B cell (primary cell): ENCODE results near the gene CTDNEP1. TPM values are rescaled to one million over a fixed set of nuclear protein-coding genes. Genes with fewer than 3 reads are reported as not detected.
"Not testable (repeated sequence)": the region's sequence is repeated elsewhere in the genome, so short reads cannot be mapped to it uniquely, and the experiment has no call there.

Experiments used
- ATAC-seq: fragments of 200-7000 bp; cut with Tn5 transposase; one replicate; pipeline ENCODE4 v1.10.0; 2021; ENCODE audit warnings: low read depth, mild to moderate bottlenecking, moderate number of reproducible peaks, moderate library complexity
- CTCF ChIA-PET: fragments of 350-600 bp; sonication (Branson Sonifier 250); formaldehyde crosslinking; loops from one replicate; lab custom pipeline; 2021; ENCODE audit warnings: antibody characterized with exemption, inconsistent platforms; lab: Charles Lee
- POLR2A ChIA-PET: fragments of 350-600 bp; sonication (Branson Sonifier 250); formaldehyde crosslinking; loops from one replicate; lab custom pipeline; 2021; ENCODE audit warnings: antibody characterized with exemption; lab: Charles Lee
- DNase-seq: peaks from one replicate; pipeline ENCODE4 v3.0.0; 2013
- H2AFZ ChIP-seq: 2 replicates; pipeline ENCODE4 v1.6.1; 2012; ENCODE audit warnings: mild to moderate bottlenecking, low read depth, low read length; ENCODE audit not compliant: insufficient read depth, poor library complexity, severe bottlenecking
- H3K27ac ChIP-seq, 2 donors: 1 replicate in 1 of 2; 2 replicates in 1 of 2; pipeline ENCODE4 v1.5.1; 2012 to 2013; ENCODE audit warnings: low read length in 2 of 2, mild to moderate bottlenecking in 2 of 2, moderate library complexity in 1 of 2
- H3K27me3 ChIP-seq, 4 experiments: fragments of 200-600 bp in 1 of 4; sonication (generic) in 1 of 4; replicated peaks in 1 of 4; 1 replicate in 2 of 4; 2 replicates in 2 of 4; pipeline versions ENCODE4 v1.6.1 to v1.7.0; 2013 to 2016; ENCODE audit warnings: low read length in 3 of 4, mild to moderate bottlenecking in 2 of 4, mixed read lengths in 1 of 4, moderate library complexity in 1 of 4; ENCODE audit not compliant: insufficient read depth in 4 of 4, control insufficient read depth in 3 of 4; ENCODE audit errors: control extremely low read depth in 1 of 4
- H3K36me3 ChIP-seq, 2 experiments: replicated peaks in 1 of 2; 1 replicate in 1 of 2; 2 replicates in 1 of 2; pipeline versions ENCODE4 v1.6.1 to v1.7.1; 2013; ENCODE audit warnings: low read length in 1 of 2; ENCODE audit not compliant: insufficient read depth in 2 of 2, control insufficient read depth in 1 of 2; ENCODE audit errors: control extremely low read depth in 1 of 2, extremely low read depth in 1 of 2
- H3K4me1 ChIP-seq, 2 donors: fragments of 200-600 bp in 1 of 2; sonication (generic) in 1 of 2; 1 replicate in 1 of 2; 2 replicates in 1 of 2; pipeline versions ENCODE4 v1.5.1 to v1.6.1; 2013 to 2017; ENCODE audit warnings: low read length in 2 of 2; ENCODE audit not compliant: control insufficient read depth in 2 of 2, insufficient read depth in 2 of 2
- H3K4me2 ChIP-seq: replicated peaks from 2 replicates; pipeline ENCODE3; 2012; ENCODE audit warnings: mild to moderate bottlenecking, low read depth, low read length; ENCODE audit not compliant: poor library complexity, severe bottlenecking
- H3K4me3 ChIP-seq, 5 experiments: fragments of 200-600 bp in 1 of 5; sonication (generic) in 1 of 5; 1 replicate in 3 of 5; 2 replicates in 2 of 5; pipeline versions ENCODE4 v1.5.1 to v1.7.0; 2011 to 2016; ENCODE audit warnings: low read length in 4 of 5, mild to moderate bottlenecking in 4 of 5, low read depth in 2 of 5, control low read depth in 1 of 5, moderate library complexity in 1 of 5; ENCODE audit not compliant: insufficient read depth in 1 of 5; ENCODE audit errors: control extremely low read depth in 1 of 5, extremely low read depth in 1 of 5
- H3K79me2 ChIP-seq: fragments of 200-600 bp; sonication (generic); one replicate; pipeline ENCODE4 v1.6.0; 2016; ENCODE audit warnings: low read length; ENCODE audit not compliant: control insufficient read depth, insufficient read depth
- H3K9ac ChIP-seq: fragments of 200-600 bp; sonication (generic); 2 replicates; pipeline ENCODE4 v1.6.1; 2017; ENCODE audit warnings: mild to moderate bottlenecking, low read length, moderate library complexity
- H3K9me3 ChIP-seq, 3 donors: one replicate each; pipeline versions ENCODE4 v1.6.1 to v1.7.1; 2013; ENCODE audit warnings: low read length in 2 of 3; ENCODE audit not compliant: control insufficient read depth in 2 of 3, insufficient read depth in 1 of 3; ENCODE audit errors: control extremely low read depth in 1 of 3
- H4K20me1 ChIP-seq: 2 replicates; pipeline ENCODE4 v1.6.0; 2012; ENCODE audit warnings: mild to moderate bottlenecking, low read length; ENCODE audit not compliant: insufficient read depth, control insufficient read depth, poor library complexity, severe bottlenecking
- H3K27ac Mint-ChIP-seq: one replicate; pipeline ENCODE4 v1.8.0; 2021; ENCODE audit warnings: mixed read lengths
- H3K27me3 Mint-ChIP-seq: one replicate; pipeline ENCODE4 v1.8.0; 2021; ENCODE audit warnings: mixed read lengths
- H3K4me1 Mint-ChIP-seq: one replicate; pipeline ENCODE4 v1.8.0; 2021; ENCODE audit warnings: mixed read lengths
- H3K4me3 Mint-ChIP-seq: one replicate; pipeline ENCODE4 v1.8.0; 2021; ENCODE audit warnings: mixed read lengths
- H3K9me3 Mint-ChIP-seq: one replicate; pipeline ENCODE4 v1.8.0; 2022; ENCODE audit warnings: mixed read lengths; ENCODE audit not compliant: insufficient read depth
- CTCF ChIP-seq: fragments of 200-600 bp; IDR thresholded peaks from one replicate; pipeline ENCODE4 v1.8.0; 2022; ENCODE audit warnings: antibody characterized with exemption, mild to moderate bottlenecking
- EZH2 ChIP-seq: IDR thresholded peaks from 2 replicates; pipeline ENCODE4 v1.6.1; 2012; ENCODE audit warnings: borderline replicate concordance, low read depth, mild to moderate bottlenecking, moderate library complexity, low read length; ENCODE audit not compliant: insufficient read depth, poor library complexity, severe bottlenecking
- WGBS: methylation state at CpG from one replicate; pipeline ENCODE4 v1.1.5; 2013; ENCODE audit warnings: missing lambda C conversion rate; ENCODE audit not compliant: insufficient coverage; 5-methylcytosine and 5-hydroxymethylcytosine counted together
- intact Hi-C: fragments of 100-400 bp; cut with micrococcal nuclease; formaldehyde crosslinking; loops from one replicate; pipeline ENCODE4 v1.10.0; 2022
- polyA plus RNA-seq: library from polyadenylated mRNA; depleted of rRNA; stranded (reverse); fragments of >200 nt; gene quantifications from 2 replicates; pipeline ENCODE4 v1.2.3, GENCODE V29; 2012
- total RNA-seq, 2 donors: library from RNA; stranded (reverse); fragments of 120-200 nt in 1 of 2; gene quantifications; 1 replicate in 1 of 2; 2 replicates in 1 of 2; pipeline versions ENCODE4 v1.2.3 to v1.2.4, GENCODE V29; 2013 to 2022

Gene CTDNEP1
- total and polyA plus RNA-seq, 2 donors (not counting 1 experiment from before 2014, with no cell fraction given) = 125 to 162 TPM

DNA sequence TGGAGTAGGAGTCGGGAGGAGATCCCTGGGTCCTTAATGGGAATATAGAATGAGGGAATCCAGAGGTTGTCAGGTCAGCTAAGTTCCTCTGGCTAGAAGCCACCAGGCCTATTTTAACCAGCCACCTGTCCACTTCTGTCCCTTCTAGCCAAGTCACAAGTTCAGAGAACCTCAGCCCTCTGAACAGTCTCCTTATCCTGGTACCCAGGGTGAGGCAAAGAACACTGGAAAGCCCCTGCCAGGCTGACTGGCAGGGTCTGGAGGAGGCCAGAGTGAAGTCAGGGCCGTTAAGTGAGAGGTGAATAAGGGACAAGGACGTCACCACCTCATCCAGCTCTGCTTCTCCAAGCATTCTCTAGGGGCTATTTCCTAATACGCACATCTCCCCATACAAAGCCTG lies 2.7 kb downstream of the CTDNEP1 start:
- Mint-ChIP-seq H3K9me3 (no peaks in the 10 kb centered on the region), H3K27ac (peak overlapping the region; percentile 41), H3K27me3 (no peaks in the 10 kb centered on the region), H3K4me1 (peaks cover 43% of the 10 kb centered on the region), H3K4me3 (peak overlapping the region; percentile 94)
- Histone ChIP-seq H3K9ac (no peak overlapping the region), H3K27me3 (no peaks in the 10 kb centered on the region), H2AFZ (no peak overlapping the region), H4K20me1 (peaks cover 18% of the 10 kb centered on the region), H3K36me3 (peaks cover 8 to 30% of the 10 kb centered on the region in 2 experiments), H3K27ac (peak overlapping the region in 1 of 2 donors; percentile 100), H3K4me2 (peak overlapping the region; percentile 25), H3K79me2 (peaks cover 58% of the 10 kb centered on the region), H3K4me3 (no peak overlapping the region), H3K9me3 (no peaks in the 10 kb centered on the region), H3K4me1 (peaks cover 30 to 33% of the 10 kb centered on the region in 2 donors)
- TF ChIP-seq CTCF (no peak), EZH2 (no peak)
- DNase-seq (no peak), ATAC-seq (no peak)
- CTCF ChIA-PET = interaction anchor here (1.3 kb wide), 1 partner anchor 8 kb away, joined by 4 read pairs; no protein-coding TSS in a partner anchor
- POLR2A ChIA-PET = interaction anchor here (1.3 to 3.6 kb wide), 2 partner anchors 10 to 14 kb away, joined by 3 to 26 read pairs; partner anchors contain the start of genes DVL2 and PHF23
- intact Hi-C loops = no loop called here
- WGBS = 86% methylated on average over 3 of the region's 4 CpGs

DNA sequence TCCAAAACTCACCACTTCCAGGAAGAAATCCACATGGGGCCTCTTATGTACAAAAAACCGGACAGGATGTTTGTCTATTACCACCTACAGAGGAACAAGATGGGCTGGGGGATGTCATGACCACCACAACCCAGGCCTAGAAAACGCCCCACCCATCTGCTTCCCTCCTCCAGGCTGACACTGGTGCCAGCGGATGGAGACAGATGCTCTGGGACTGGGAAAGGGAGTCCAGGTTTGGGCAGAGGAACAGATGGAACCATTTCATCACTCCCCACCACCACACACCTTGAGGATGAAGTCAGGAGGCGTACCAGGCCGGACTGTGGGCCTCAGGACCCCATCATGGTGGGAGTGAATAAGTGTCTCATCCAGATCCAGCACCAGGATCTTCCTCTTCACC lies 4.8 kb downstream of the CTDNEP1 start:
- Histone ChIP-seq H3K27me3 (no peaks in the 10 kb centered on the region), H3K36me3 (peaks cover 8 to 26% of the 10 kb centered on the region in 2 experiments), H4K20me1 (peaks cover 18% of the 10 kb centered on the region), H3K4me3 (no peak overlapping the region), H3K27ac (no peak overlapping the region), H3K9me3 (no peaks in the 10 kb centered on the region), H3K79me2 (peaks cover 60% of the 10 kb centered on the region), H3K9ac (no peak overlapping the region), H3K4me1 (peaks cover 26 to 30% of the 10 kb centered on the region in 2 donors), H2AFZ (no peak overlapping the region), H3K4me2 (no peak overlapping the region)
- ChIA-PET CTCF (no interaction called here), POLR2A (no interaction called here)
- Mint-ChIP-seq H3K27me3 (no peaks in the 10 kb centered on the region), H3K27ac (no peak overlapping the region), H3K4me1 (peaks cover 39% of the 10 kb centered on the region), H3K4me3 (no peak overlapping the region), H3K9me3 (no peaks in the 10 kb centered on the region)
- intact Hi-C loops = no loop called here
- ATAC-seq (no peak), DNase-seq (no peak)
- TF ChIP-seq EZH2 = no peak
- TF ChIP-seq CTCF = no peak
- 100% methylated on average over 1 of the region's 5 CpGs for WGBS

DNA sequence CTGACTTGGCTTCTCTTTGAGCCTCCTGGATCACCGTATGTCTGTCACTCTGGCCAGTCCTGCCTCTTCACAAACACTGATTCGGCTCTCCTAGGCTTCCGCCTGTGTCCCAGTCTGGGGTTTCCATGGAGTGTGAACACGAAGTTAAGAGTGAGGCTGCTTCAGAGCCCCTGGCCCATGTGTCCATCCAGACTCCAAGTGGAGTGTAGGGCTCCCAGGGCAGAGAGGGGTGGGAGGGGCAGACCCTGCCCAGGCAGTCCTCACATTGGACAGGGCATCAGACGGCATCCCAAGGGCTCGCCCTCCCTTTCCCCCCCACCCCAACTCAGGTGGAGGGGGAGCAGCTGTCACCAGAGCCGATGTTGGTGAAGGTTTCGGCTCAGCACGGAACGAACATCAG lies 7.7 kb downstream of the CTDNEP1 start:
- H3K27me3 Mint-ChIP-seq, H3K4me3 ChIP-seq, H3K9me3 Mint-ChIP-seq, H3K4me2 ChIP-seq, H3K9ac ChIP-seq, intact Hi-C loops, H3K27me3 ChIP-seq, H2AFZ ChIP-seq, H3K9me3 ChIP-seq, ATAC-seq, DNase-seq: not testable (repeated sequence)
- Histone ChIP-seq H3K79me2 (peaks cover 50% of the 10 kb centered on the region), H3K27ac (peak overlapping the region in 1 of 2 donors; percentile 97), H3K4me1 (peaks cover 27 to 30% of the 10 kb centered on the region in 2 donors), H3K36me3 (peaks cover 8 to 37% of the 10 kb centered on the region in 2 experiments), H4K20me1 (peaks cover 21% of the 10 kb centered on the region)
- ChIA-PET CTCF (interaction anchor here (1.4 kb wide), 1 partner anchor 23 kb away, joined by 4 read pairs; no protein-coding TSS in a partner anchor), POLR2A (interaction anchor here (0.7 to 13.1 kb wide), 3 partner anchors 8 to 220 kb away, joined by 6 to 157 read pairs (median 14); partner anchors contain the start of genes ACADVL, CTDNEP1, DLG4 and ELP5)
- WGBS = 88% methylated on average over 6 of the region's 10 CpGs
- peak overlapping the region; percentile 77 for H3K27ac Mint-ChIP-seq
- H3K4me3 Mint-ChIP-seq = peak overlapping the region; percentile 52
- H3K4me1 Mint-ChIP-seq = peaks cover 40% of the 10 kb centered on the region
